Measurements from ENCODE around the gene CDC6.

GRCh38 chr17:40307001-40307730 lies 19.5 kb downstream of the CDC6 start:
- TF ChIP-seq CTCF (IDR thresholded peaks at IDR 0.05; ENCODE audit: control extremely low read depth in 1 of 3, insufficient read depth in 1 of 3, low read depth in 1 of 3, low read length in 3 of 3) (no peak), RAD21 (IDR thresholded peaks at IDR 0.05 in 1 of 2, conservative IDR thresholded peaks at IDR 0.05 in 1 of 2; ENCODE audit: low read depth in 2 of 2, low read length in 2 of 2) (no peak), EZH2 (IDR thresholded peaks at IDR 0.05; ENCODE audit: low read depth, low read length, severe bottlenecking) (no peak), POLR2AphosphoS5 (IDR thresholded peaks at IDR 0.05; ENCODE audit: low read depth, low read length) (peak; percentile 24; the same call in 1 of the 2 replicates), RXRA (IDR thresholded peaks at IDR 0.05; ENCODE audit: insufficient read depth, low read depth, low read length) (no peak), POLR2A (IDR thresholded peaks at IDR 0.05; ENCODE audit: control extremely low read depth in 1 of 2, low read depth in 2 of 2, low read length in 2 of 2) (no peak), EGR1 (IDR thresholded peaks at IDR 0.05; ENCODE audit: borderline replicate concordance, low read depth, low read length) (no peak), MAX (IDR thresholded peaks at IDR 0.05) (no peak), NRF1 (IDR thresholded peaks at IDR 0.05; ENCODE audit: low read depth, low read length) (no peak), SP1 (IDR thresholded peaks at IDR 0.05; ENCODE audit: low read depth, low read length) (no peak)
